Osteocyte (in vitro differentiated cells): Measurements from ENCODE around the gene TYW1. TPM values are rescaled to one million over a fixed set of nuclear protein-coding genes. Genes with fewer than 3 reads are reported as not detected.
A peak's percentile ranks its signal among the peaks of the same experiment; 100 is the strongest.
"Not testable (repeated sequence)": the region's sequence is repeated elsewhere in the genome, so short reads cannot be mapped to it uniquely, and the experiment has no call there.

Source experiments
- DNase-seq: peaks from one replicate; pipeline ENCODE4 v3.0.0; 2021; ENCODE audit warnings: mixed read lengths; ENCODE audit not compliant: unreplicated experiment; ENCODE audit errors: extremely low spot score
- H3K27ac Mint-ChIP-seq: one replicate; pipeline ENCODE4 v1.8.0; 2021; ENCODE audit warnings: mild to moderate bottlenecking, mixed read lengths; ENCODE audit not compliant: unreplicated experiment
- H3K27me3 Mint-ChIP-seq: one replicate; pipeline ENCODE4 v1.8.0; 2021; ENCODE audit warnings: mixed read lengths; ENCODE audit not compliant: unreplicated experiment
- H3K36me3 Mint-ChIP-seq: one replicate; pipeline ENCODE4 v1.8.0; 2021; ENCODE audit warnings: mixed read lengths; ENCODE audit not compliant: unreplicated experiment
- H3K4me1 Mint-ChIP-seq: one replicate; pipeline ENCODE4 v1.8.0; 2021; ENCODE audit warnings: mixed read lengths; ENCODE audit not compliant: unreplicated experiment
- H3K4me3 Mint-ChIP-seq: one replicate; pipeline ENCODE4 v1.8.0; 2021; ENCODE audit warnings: mild to moderate bottlenecking, moderate library complexity, mixed read lengths; ENCODE audit not compliant: unreplicated experiment
- H3K9me3 Mint-ChIP-seq: one replicate; pipeline ENCODE4 v1.8.0; 2021; ENCODE audit warnings: mixed read lengths; ENCODE audit not compliant: unreplicated experiment
- CTCF ChIP-seq: fragments of 200-600 bp; sonication (generic); IDR thresholded peaks from 2 replicates; pipeline ENCODE4 v1.5.0; 2021; ENCODE audit warnings: antibody characterized with exemption, mild to moderate bottlenecking, moderate library complexity
- total RNA-seq: library from RNA; stranded (reverse); gene quantifications from 2 replicates; pipeline ENCODE4 v1.2.1, GENCODE V29; 2021

The TYW1 gene
- total RNA-seq, 1 donor from 2014 or later, result 17.2 TPM

GRCh38 chr7:66961096-66961495 is 35.5 kb upstream of the TYW1 start:
- Mint-ChIP-seq H3K27me3 (no peaks in the 10 kb centered on the region), H3K4me3 (no peak overlapping the region), H3K4me1 (peaks cover 11% of the 10 kb centered on the region), H3K36me3 (peaks cover 29% of the 10 kb centered on the region), H3K27ac (no peak overlapping the region), H3K9me3 (no peaks in the 10 kb centered on the region)
- TF ChIP-seq CTCF, result no peak
- no peak for DNase-seq

- Mint-ChIP-seq H3K9me3 (no peaks in the 10 kb centered on the region), H3K4me3 (no peak overlapping the region), H3K4me1 (peaks cover 2% of the 10 kb centered on the region), H3K27ac (peak overlapping the region; percentile 13), H3K36me3 (peaks cover 8% of the 10 kb centered on the region), H3K27me3 (no peaks in the 10 kb centered on the region)
- no peak for TF ChIP-seq CTCF
- no peak for DNase-seq
Observed at GRCh38 chr7:66964411-66964810, 32.2 kb upstream of the TYW1 start.

GRCh38 chr7:66967029-66967428 is 29.6 kb upstream of the TYW1 start:
- no peak overlapping the region for H3K4me3 Mint-ChIP-seq
- H3K4me1 Mint-ChIP-seq, result peaks cover 2% of the 10 kb centered on the region
- H3K9me3 Mint-ChIP-seq, result no peaks in the 10 kb centered on the region
- no peaks in the 10 kb centered on the region for H3K27me3 Mint-ChIP-seq
- no peak for DNase-seq
- no peak overlapping the region for H3K27ac Mint-ChIP-seq
- no peak for TF ChIP-seq CTCF
- H3K36me3 Mint-ChIP-seq, result no peaks in the 10 kb centered on the region

GRCh38 chr7:66969001-66969400 is 27.6 kb upstream of the TYW1 start:
- not testable (repeated sequence) for H3K4me3 Mint-ChIP-seq, DNase-seq, H3K9me3 Mint-ChIP-seq, H3K4me1 Mint-ChIP-seq, H3K36me3 Mint-ChIP-seq, H3K27ac Mint-ChIP-seq, H3K27me3 Mint-ChIP-seq

- no peak for TF ChIP-seq CTCF
- H3K4me1 Mint-ChIP-seq, result no peaks in the 10 kb centered on the region
- no peaks in the 10 kb centered on the region for H3K36me3 Mint-ChIP-seq
- H3K27me3 Mint-ChIP-seq, result no peaks in the 10 kb centered on the region
- no peak overlapping the region for H3K4me3 Mint-ChIP-seq
- no peaks in the 10 kb centered on the region for H3K9me3 Mint-ChIP-seq
- no peak for DNase-seq
- no peak overlapping the region for H3K27ac Mint-ChIP-seq
Observed at GRCh38 chr7:66970310-66970709, 26.3 kb upstream of the TYW1 start.

GRCh38 chr7:66974986-66975590 is 21.5 kb upstream of the TYW1 start:
- DNase-seq, result no peak
- no peaks in the 10 kb centered on the region for H3K4me1 Mint-ChIP-seq
- no peak overlapping the region for H3K4me3 Mint-ChIP-seq
- no peak for TF ChIP-seq CTCF
- peaks cover 5% of the 10 kb centered on the region for H3K9me3 Mint-ChIP-seq
- no peak overlapping the region for H3K27ac Mint-ChIP-seq
- no peaks in the 10 kb centered on the region for H3K27me3 Mint-ChIP-seq
- no peaks in the 10 kb centered on the region for H3K36me3 Mint-ChIP-seq

- not testable (repeated sequence) for H3K36me3 Mint-ChIP-seq, H3K4me3 Mint-ChIP-seq, H3K27ac Mint-ChIP-seq, H3K27me3 Mint-ChIP-seq, H3K4me1 Mint-ChIP-seq, DNase-seq
- peaks cover 11% of the 10 kb centered on the region for H3K9me3 Mint-ChIP-seq
Observed at GRCh38 chr7:66978312-66978711, 18.3 kb upstream of the TYW1 start.

- not testable (repeated sequence) for DNase-seq, H3K27me3 Mint-ChIP-seq, H3K4me3 Mint-ChIP-seq
Observed at GRCh38 chr7:66979013-66979412, 17.6 kb upstream of the TYW1 start.

More at GRCh38 chr7:66979013-66979412, 17.6 kb upstream of the TYW1 start:
- not testable (repeated sequence) for H3K36me3 Mint-ChIP-seq, H3K27ac Mint-ChIP-seq, H3K4me1 Mint-ChIP-seq
- H3K9me3 Mint-ChIP-seq, result peaks cover 11% of the 10 kb centered on the region
